Measurements from ENCODE around the gene SDC4.

Gene SDC4

DNA sequence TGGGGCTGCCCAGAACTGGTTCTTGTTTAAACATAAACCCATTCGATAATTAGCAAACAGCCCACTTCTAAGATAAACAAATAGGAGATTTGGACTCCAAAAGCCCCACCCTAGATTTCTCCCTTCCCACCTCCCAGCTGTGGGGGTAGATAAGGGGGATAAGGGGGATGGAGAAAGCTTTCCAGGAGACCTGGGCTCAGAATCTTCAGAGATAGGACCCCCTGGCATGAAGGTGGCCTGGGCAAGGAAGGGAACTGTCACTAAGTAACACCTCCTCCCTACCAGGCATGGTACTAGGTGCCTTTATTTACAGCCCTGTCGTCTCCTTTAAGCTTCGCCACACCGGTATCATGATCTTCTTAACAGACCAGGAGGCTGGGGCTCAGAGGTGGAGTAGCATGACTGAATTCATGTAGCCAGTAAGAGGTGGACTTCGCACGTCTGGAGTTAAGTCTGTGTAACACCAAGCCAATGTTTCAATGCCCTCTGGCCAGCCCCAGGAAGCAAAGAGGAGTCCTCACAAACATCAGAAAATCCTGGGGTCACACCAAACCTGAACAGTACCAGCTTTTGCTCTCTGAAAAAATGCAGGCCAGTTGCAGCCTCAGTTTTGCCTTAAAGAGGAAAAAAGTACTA lies 4.6 kb downstream of the SDC4 start:
- H3K4me3 ChIP-seq (ENCODE audit: low read depth, low read length): peak overlapping the region; percentile 13
- DNase-seq (ENCODE audit: low read depth): no peak
- TF ChIP-seq CTCF (IDR thresholded peaks at IDR 0.05; ENCODE audit: low read depth, low read length) (no peak), MYC (IDR thresholded peaks at IDR 0.05; ENCODE audit: low read depth, low read length) (no peak), POLR2A (IDR thresholded peaks at IDR 0.05; ENCODE audit: extremely low read depth, insufficient read length) (no peak)
- TF ChIP-seq, protein P1, sequence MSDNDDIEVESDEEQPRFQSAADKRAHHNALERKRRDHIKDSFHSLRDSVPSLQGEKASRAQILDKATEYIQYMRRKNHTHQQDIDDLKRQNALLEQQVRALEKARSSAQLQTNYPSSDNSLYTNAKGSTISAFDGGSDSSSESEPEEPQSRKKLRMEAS (IDR thresholded peaks at IDR 0.05; ENCODE audit: low read depth, low read length): no peak

DNA sequence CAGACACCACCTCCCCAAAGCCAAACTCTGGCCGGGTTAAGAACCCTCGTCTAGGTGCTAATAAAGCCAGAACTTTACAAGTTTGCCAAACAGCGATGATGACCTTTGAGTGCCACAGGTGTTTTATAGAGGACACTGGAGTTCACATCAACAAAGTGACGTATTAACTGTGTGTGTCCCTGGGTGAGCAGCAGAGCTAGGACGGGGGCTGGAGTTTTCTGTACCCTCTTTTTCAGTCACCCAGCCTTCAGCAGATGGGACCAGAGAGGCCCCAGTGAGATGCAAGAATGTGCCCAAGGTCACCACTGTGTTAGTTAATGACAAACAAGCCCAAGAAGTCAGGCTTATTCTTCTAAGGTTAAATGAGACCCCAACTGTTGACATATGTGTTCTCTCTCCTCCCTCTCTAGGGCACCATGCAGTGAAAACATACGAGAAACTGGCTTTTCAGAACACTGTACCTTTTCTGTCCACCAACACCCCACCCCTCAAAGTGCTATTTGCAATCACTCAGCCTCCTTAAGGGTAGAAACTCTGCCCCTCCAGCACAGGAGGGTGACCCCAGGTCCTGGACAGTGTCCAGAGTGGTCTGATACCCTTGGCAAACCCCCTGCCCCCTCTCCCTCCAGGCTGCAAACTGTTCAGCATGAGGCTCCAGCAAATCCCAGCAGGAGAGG lies 5.2 kb downstream of the SDC4 start:
- TF ChIP-seq, protein P1 (IDR thresholded peaks at IDR 0.05; ENCODE audit: low read depth, low read length): no peak
- TF ChIP-seq MYC (IDR thresholded peaks at IDR 0.05; ENCODE audit: low read depth, low read length): no peak
- no peak for TF ChIP-seq CTCF (IDR thresholded peaks at IDR 0.05; ENCODE audit: low read depth, low read length)
- DNase-seq (ENCODE audit: low read depth): no peak
- H3K4me3 ChIP-seq (ENCODE audit: low read depth, low read length): no peak overlapping the region

GRCh38 chr20:45341939-45342854 lies 6.0 kb downstream of the SDC4 start:
- DNase-seq (ENCODE audit: low read depth): no peak
- H3K4me3 ChIP-seq (ENCODE audit: low read depth, low read length): no peak overlapping the region
- TF ChIP-seq CTCF (IDR thresholded peaks at IDR 0.05; ENCODE audit: low read depth, low read length) (no peak), MYC (IDR thresholded peaks at IDR 0.05; ENCODE audit: low read depth, low read length) (no peak), POLR2A (IDR thresholded peaks at IDR 0.05; ENCODE audit: extremely low read depth, insufficient read length) (no peak)
- TF ChIP-seq, protein P1 (IDR thresholded peaks at IDR 0.05; ENCODE audit: low read depth, low read length): no peak

DNA sequence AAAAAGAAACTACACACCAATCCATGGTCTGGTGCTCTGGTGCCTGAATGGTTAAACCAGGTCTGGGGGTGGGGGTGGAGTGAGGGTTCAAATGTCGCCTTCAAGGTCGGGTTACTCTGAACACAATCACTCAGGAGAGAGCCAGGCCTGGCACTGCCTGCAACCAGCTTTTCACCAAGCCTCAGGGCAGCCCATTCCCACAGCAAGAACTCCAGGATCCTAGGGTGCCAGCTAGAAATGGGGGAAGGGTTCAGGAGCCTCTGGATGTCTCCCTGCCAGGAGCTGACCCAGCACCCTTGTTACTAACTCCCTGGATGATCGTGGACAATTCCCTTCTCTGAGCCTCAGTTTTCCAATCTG lies 6.7 kb downstream of the SDC4 start:
- TF ChIP-seq POLR2A (IDR thresholded peaks at IDR 0.05; ENCODE audit: extremely low read depth, insufficient read length) (no peak), CTCF (IDR thresholded peaks at IDR 0.05; ENCODE audit: low read depth, low read length) (no peak), MYC (IDR thresholded peaks at IDR 0.05; ENCODE audit: low read depth, low read length) (no peak)
- TF ChIP-seq, protein P1 (IDR thresholded peaks at IDR 0.05; ENCODE audit: low read depth, low read length): no peak
- H3K4me3 ChIP-seq (ENCODE audit: low read depth, low read length): no peak overlapping the region
- no peak for DNase-seq (ENCODE audit: low read depth)

- no peak overlapping the region for H3K4me3 ChIP-seq (ENCODE audit: low read depth, low read length)
- DNase-seq (ENCODE audit: low read depth): no peak
- TF ChIP-seq POLR2A (IDR thresholded peaks at IDR 0.05; ENCODE audit: extremely low read depth, insufficient read length) (no peak), CTCF (IDR thresholded peaks at IDR 0.05; ENCODE audit: low read depth, low read length) (no peak), MYC (IDR thresholded peaks at IDR 0.05; ENCODE audit: low read depth, low read length) (no peak)
- TF ChIP-seq, protein P1 (IDR thresholded peaks at IDR 0.05; ENCODE audit: low read depth, low read length): no peak
Observed at GRCh38 chr20:45340951-45341350, 7.3 kb downstream of the SDC4 start.
